Peyer's patch (tissue), 4 donors: ENCODE data around the gene CLIC1. TPM values are rescaled to one million over a fixed set of nuclear protein-coding genes. Genes with fewer than 3 reads are reported as not detected.

ENCODE experiments used
- DNase-seq, 3 donors: peaks; one replicate each; pipeline ENCODE4 v3.0.0-alpha.2; 2017 to 2019
- H3K27ac ChIP-seq, 4 donors: fragments of 200-600 bp; sonication (generic); one replicate each; pipeline ENCODE4 v1.5.1; 2016 to 2019
- H3K27me3 ChIP-seq, 2 donors: fragments of 200-600 bp; sonication (generic); one replicate each; pipeline ENCODE4 v1.5.1; 2019
- H3K36me3 ChIP-seq, 3 donors: fragments of 200-600 bp; sonication (generic); one replicate each; pipeline ENCODE4 v1.5.1; 2016 to 2019
- H3K4me1 ChIP-seq, 4 donors: fragments of 200-600 bp; sonication (generic); one replicate each; pipeline ENCODE4 v1.5.1; 2016 to 2019
- H3K4me3 ChIP-seq, 4 donors: fragments of 200-600 bp; sonication (generic); 1 replicate in 3 of 4; 2 replicates in 1 of 4; pipeline ENCODE4 v1.5.1; 2016 to 2019; ENCODE audit warnings: mild to moderate bottlenecking in 1 of 4
- H3K9me3 ChIP-seq, 4 donors: fragments of 200-600 bp; sonication (generic); one replicate each; pipeline ENCODE4 v1.5.1; 2016 to 2019; ENCODE audit warnings: mild to moderate bottlenecking in 1 of 4
- POLR2A ChIP-seq, 2 donors: fragments of 450-650 bp; IDR thresholded peaks; one replicate each; pipeline ENCODE4 v1.5.1; 2017; ENCODE audit warnings: antibody characterized with exemption in 2 of 2, mild to moderate bottlenecking in 2 of 2, moderate library complexity in 2 of 2
- small RNA-seq, 2 donors: library from RNA; depleted of rRNA; stranded (forward); fragments of <200 nt; gene quantifications; one replicate each; pipeline ENCODE3, GENCODE V24; 2016
- total RNA-seq, 4 donors: library from RNA; depleted of rRNA; stranded (reverse); fragments of >200 nt; gene quantifications; one replicate each; pipeline ENCODE4 v1.1.0, GENCODE V29; 2016
- TF ChIP-seq, protein P1 (sequence below), 6 experiments: fragments of 450-650 bp in 4 of 6; fragments of 200-600 bp in 2 of 6; sonication (generic) in 1 of 6; IDR thresholded peaks; one replicate each; pipeline ENCODE4 v1.5.1; 2017 to 2019; ENCODE audit warnings: antibody characterized with exemption in 6 of 6, mild to moderate bottlenecking in 3 of 6, moderate library complexity in 1 of 6

CLIC1 gene
- total RNA-seq, 4 donors from 2014 or later, result 207 to 307 (median 270) TPM

DNA sequence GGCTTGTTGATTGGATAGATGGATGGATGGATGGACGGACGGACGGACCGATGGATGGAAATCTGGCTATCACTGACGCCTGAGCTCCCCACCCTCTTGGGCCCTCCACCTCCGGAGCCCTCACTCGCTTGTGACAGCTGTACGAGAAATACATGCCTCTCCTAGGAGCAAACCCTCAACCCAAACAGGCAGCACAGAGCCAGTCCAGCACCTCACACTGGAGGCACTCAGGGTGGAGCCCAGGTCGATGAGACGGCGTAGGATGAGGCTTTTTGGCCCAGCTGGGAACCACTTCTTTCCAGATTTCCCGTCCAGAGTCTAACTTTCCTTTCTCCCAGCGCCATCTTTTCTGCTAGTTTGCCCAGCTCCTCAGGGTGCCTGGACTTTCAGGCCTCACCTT is 52.7 kb downstream of the CLIC1 start:
- Histone ChIP-seq H3K27me3 (no peaks in the 10 kb centered on the region), H3K36me3 (peaks cover 0 to 31% (median 0%) of the 10 kb centered on the region in 3 donors), H3K4me1 (peaks cover 0 to 25% (median 3%) of the 10 kb centered on the region in 4 donors), H3K27ac (peak overlapping the region in 3 of 4 donors; percentile 55 to 81 (median 70)), H3K4me3 (peak overlapping the region in 1 of 4 donors; percentile 45), H3K9me3 (no peaks in the 10 kb centered on the region)
- DNase-seq, result no peak
- TF ChIP-seq, protein P1, sequence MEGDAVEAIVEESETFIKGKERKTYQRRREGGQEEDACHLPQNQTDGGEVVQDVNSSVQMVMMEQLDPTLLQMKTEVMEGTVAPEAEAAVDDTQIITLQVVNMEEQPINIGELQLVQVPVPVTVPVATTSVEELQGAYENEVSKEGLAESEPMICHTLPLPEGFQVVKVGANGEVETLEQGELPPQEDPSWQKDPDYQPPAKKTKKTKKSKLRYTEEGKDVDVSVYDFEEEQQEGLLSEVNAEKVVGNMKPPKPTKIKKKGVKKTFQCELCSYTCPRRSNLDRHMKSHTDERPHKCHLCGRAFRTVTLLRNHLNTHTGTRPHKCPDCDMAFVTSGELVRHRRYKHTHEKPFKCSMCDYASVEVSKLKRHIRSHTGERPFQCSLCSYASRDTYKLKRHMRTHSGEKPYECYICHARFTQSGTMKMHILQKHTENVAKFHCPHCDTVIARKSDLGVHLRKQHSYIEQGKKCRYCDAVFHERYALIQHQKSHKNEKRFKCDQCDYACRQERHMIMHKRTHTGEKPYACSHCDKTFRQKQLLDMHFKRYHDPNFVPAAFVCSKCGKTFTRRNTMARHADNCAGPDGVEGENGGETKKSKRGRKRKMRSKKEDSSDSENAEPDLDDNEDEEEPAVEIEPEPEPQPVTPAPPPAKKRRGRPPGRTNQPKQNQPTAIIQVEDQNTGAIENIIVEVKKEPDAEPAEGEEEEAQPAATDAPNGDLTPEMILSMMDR (IDR thresholded peaks at IDR 0.05), result no peak
- TF ChIP-seq POLR2A (IDR thresholded peaks at IDR 0.05), result no peak

DNA sequence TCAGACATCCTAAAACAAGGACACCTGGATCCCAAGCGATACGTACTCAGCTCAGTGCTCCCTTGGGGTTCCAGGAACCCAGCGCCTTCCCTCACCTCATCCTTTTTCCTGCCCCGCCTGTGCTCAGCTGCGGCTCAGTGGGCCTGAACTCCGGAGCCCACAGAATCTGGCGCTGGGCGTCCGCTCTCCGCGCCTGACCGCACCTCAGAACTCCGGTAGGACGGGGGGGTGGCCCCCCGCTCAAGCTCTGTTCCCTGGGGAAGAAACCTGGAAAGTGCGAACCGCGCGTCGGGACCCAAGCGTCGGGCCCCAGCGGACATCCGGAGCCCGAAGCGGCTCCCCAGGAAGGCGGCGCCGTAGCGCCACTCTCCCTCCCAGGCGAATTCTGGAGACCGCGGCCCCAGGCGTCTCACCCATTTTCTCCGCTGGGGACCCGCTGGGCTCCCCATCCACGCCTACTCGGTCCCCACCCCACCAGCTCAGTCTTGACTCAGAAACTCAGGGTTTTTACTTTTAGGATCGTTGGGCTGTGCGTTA is 55.1 kb downstream of the CLIC1 start:
- peak overlapping the region; percentile 41 to 69 (median 60) for H3K4me3 ChIP-seq
- no peak for TF ChIP-seq POLR2A (IDR thresholded peaks at IDR 0.05)
- TF ChIP-seq, protein P1 (IDR thresholded peaks at IDR 0.05), result peak in 2 of 6 experiments; percentile 5 to 12
- H3K27ac ChIP-seq, result peak overlapping the region; percentile 59 to 77 (median 69)
- peaks cover 0 to 7% (median 0%) of the 10 kb centered on the region in 3 donors for H3K36me3 ChIP-seq
- H3K27me3 ChIP-seq, result no peaks in the 10 kb centered on the region
- DNase-seq, result peak; percentile 50 to 67 (median 65)
- H3K4me1 ChIP-seq, result peaks cover 0 to 25% (median 3%) of the 10 kb centered on the region in 4 donors
- no peaks in the 10 kb centered on the region for H3K9me3 ChIP-seq

Small RNA genes lying within 50 kb of the gene (small RNA-seq; reads per million reads assigned to genes)
- gene LY6G6D (0 reads per million in 2 donors), gene MIR4646 (0 to 0.47 reads per million in 2 donors), gene MSH5-SAPCD1 (0 reads per million in 2 donors), gene RF00019 (0 reads per million in 2 donors), gene RNU6-850P (0 reads per million in 2 donors), gene SAPCD1 (0 reads per million in 2 donors)

Other genes with a start within 250 kb of the CLIC1 start
- gene MICB, start 238.4 kb downstream of the CLIC1 start, total RNA-seq, result 1 to 10 TPM; 4.7 to 9.9 (median 8.0) TPM
- gene MCCD1, start 207.6 kb downstream of the CLIC1 start, total RNA-seq, result not detected
- 1,000 to 10,000 TPM in 1 of 4 donors, 100 to 1,000 TPM in 3; 161 to 1,087 (median 280) TPM for gene DDX39B, start 194.5 kb downstream of the CLIC1 start, total RNA-seq
- gene ATP6V1G2, start 189.9 kb downstream of the CLIC1 start, total RNA-seq, result not detected
- gene NFKBIL1, start 188.9 kb downstream of the CLIC1 start, total RNA-seq, result 10 to 100 TPM; 20.0 to 34.5 (median 30.1) TPM
- not detected for gene LTA, start 164.2 kb downstream of the CLIC1 start, total RNA-seq
- gene TNF, start 161.0 kb downstream of the CLIC1 start, total RNA-seq, result 1 to 10 TPM in 1 of 4 donors, under 1 TPM in 1, not detected in 2; 0.67 to 3.4 TPM
- gene LTB, start 154.1 kb downstream of the CLIC1 start, total RNA-seq, result 10 to 100 TPM in 1 of 4 donors, not detected in 3; 14.9 TPM
- 10 to 100 TPM in 1 of 4 donors, 1 to 10 TPM in 1, not detected in 2; 2.5 to 11.6 TPM for gene LST1, start 150.3 kb downstream of the CLIC1 start, total RNA-seq
- gene NCR3, start 143.5 kb downstream of the CLIC1 start, total RNA-seq, result not detected
- gene AIF1, start 121.3 kb downstream of the CLIC1 start, total RNA-seq, result 100 to 1,000 TPM in 1 of 4 donors, 10 to 100 TPM in 1, 1 to 10 TPM in 2; 6.1 to 112 (median 11.2) TPM
- gene PRRC2A, start 115.8 kb downstream of the CLIC1 start, total RNA-seq, result 100 to 1,000 TPM in 3 of 4 donors, 10 to 100 TPM in 1; 67.1 to 133 (median 126) TPM
- 100 to 1,000 TPM; 242 to 421 (median 323) TPM for gene BAG6, start 83.9 kb downstream of the CLIC1 start, total RNA-seq
- 10 to 100 TPM in 3 of 4 donors, not detected in 1; 10.0 to 34.9 (median 10.9) TPM for gene APOM, start 80.6 kb downstream of the CLIC1 start, total RNA-seq
- 10 to 100 TPM; 26.4 to 46.7 (median 37.2) TPM for gene C6orf47, start 75.8 kb downstream of the CLIC1 start, total RNA-seq
- gene GPANK1, start 71.5 kb downstream of the CLIC1 start, total RNA-seq, result 10 to 100 TPM; 29.4 to 63.5 (median 41.9) TPM
- 100 to 1,000 TPM; 209 to 243 (median 227) TPM for gene CSNK2B, start 70.5 kb downstream of the CLIC1 start, total RNA-seq
- 10 to 100 TPM in 3 of 4 donors, 1 to 10 TPM in 1; 7.2 to 25.6 (median 19.7) TPM for gene LY6G5B, start 66.6 kb downstream of the CLIC1 start, total RNA-seq
- not detected for gene LY6G5C, start 55.5 kb downstream of the CLIC1 start, total RNA-seq
- 10 to 100 TPM; 44.1 to 92.6 (median 63.1) TPM for gene ABHD16A, start 33.2 kb downstream of the CLIC1 start, total RNA-seq
- gene LY6G6F, start 29.7 kb downstream of the CLIC1 start, total RNA-seq, result not detected
- gene LY6G6D, start 21.2 kb downstream of the CLIC1 start, total RNA-seq, result not detected
- gene LY6G6C, start 14.8 kb downstream of the CLIC1 start, total RNA-seq, result not detected
- gene MPIG6B, start 13.2 kb downstream of the CLIC1 start, total RNA-seq, result not detected
- gene DDAH2, start 7.2 kb downstream of the CLIC1 start, total RNA-seq, result 100 to 1,000 TPM in 1 of 4 donors, 10 to 100 TPM in 3; 25.6 to 136 (median 53.3) TPM
- 10 to 100 TPM; 21.4 to 72.6 (median 46.1) TPM for gene MSH5, start 3.5 kb upstream of the CLIC1 start, total RNA-seq
- gene SAPCD1, start 26.1 kb upstream of the CLIC1 start, total RNA-seq, result 10 to 100 TPM in 1 of 4 donors, 1 to 10 TPM in 3; 6.6 to 10.3 (median 9.5) TPM
- 10 to 100 TPM in 3 of 4 donors, not detected in 1; 16.8 to 26.0 (median 19.7) TPM for gene VWA7, start 40.8 kb upstream of the CLIC1 start, total RNA-seq
- gene VARS1, start 59.2 kb upstream of the CLIC1 start, total RNA-seq, result 10 to 100 TPM; 33.9 to 53.6 (median 44.7) TPM
- gene LSM2, start 70.4 kb upstream of the CLIC1 start, total RNA-seq, result 10 to 100 TPM; 11.8 to 42.9 (median 19.1) TPM
- 1 to 10 TPM in 2 of 4 donors, under 1 TPM in 1, not detected in 1; 0.88 to 1.7 (median 1.5) TPM for gene HSPA1L, start 78.8 kb upstream of the CLIC1 start, total RNA-seq
- gene HSPA1A, start 79.0 kb upstream of the CLIC1 start, total RNA-seq, result 100 to 1,000 TPM in 1 of 4 donors, 10 to 100 TPM in 3; 38.1 to 123 (median 67.0) TPM
- 100 to 1,000 TPM in 3 of 4 donors, 10 to 100 TPM in 1; 85.7 to 199 (median 146) TPM for gene HSPA1B, start 91.2 kb upstream of the CLIC1 start, total RNA-seq
- gene NEU1, start 126.3 kb upstream of the CLIC1 start, total RNA-seq, result 100 to 1,000 TPM in 1 of 4 donors, 10 to 100 TPM in 3; 11.6 to 100 (median 81.8) TPM
- 100 to 1,000 TPM in 3 of 4 donors, 10 to 100 TPM in 1; 64.4 to 508 (median 436) TPM for gene SLC44A4, start 142.5 kb upstream of the CLIC1 start, total RNA-seq
- 10 to 100 TPM; 25.0 to 75.1 (median 50.6) TPM for gene EHMT2, start 161.2 kb upstream of the CLIC1 start, total RNA-seq
- 1 to 10 TPM in 3 of 4 donors, not detected in 1; 1.0 to 5.0 (median 1.9) TPM for gene ZBTB12, start 165.6 kb upstream of the CLIC1 start, total RNA-seq
- gene C2, start 191.2 kb upstream of the CLIC1 start, total RNA-seq, result 10 to 100 TPM; 15.3 to 63.2 (median 38.4) TPM
- gene CFB, start 209.6 kb upstream of the CLIC1 start, total RNA-seq, result 100 to 1,000 TPM in 1 of 4 donors, 10 to 100 TPM in 3; 23.1 to 183 (median 89.9) TPM
- gene NELFE, start 222.4 kb upstream of the CLIC1 start, total RNA-seq, result 10 to 100 TPM; 45.4 to 59.7 (median 50.2) TPM
- 100 to 1,000 TPM in 2 of 4 donors, 10 to 100 TPM in 2; 81.3 to 130 (median 107) TPM for gene SKIC2, start 222.6 kb upstream of the CLIC1 start, total RNA-seq
- 10 to 100 TPM; 15.1 to 47.9 (median 24.1) TPM for gene DXO, start 235.6 kb upstream of the CLIC1 start, total RNA-seq
- 10 to 100 TPM; 13.7 to 56.9 (median 20.8) TPM for gene C4A, start 245.5 kb upstream of the CLIC1 start, total RNA-seq